ENCODE data around the gene GNAT3.

Gene GNAT3

GRCh38 chr7:80432166-80432565, 79.7 kb downstream of the GNAT3 start:
- no peak overlapping the region for H3K4me3 ChIP-seq
- no peak overlapping the region for H3K27ac ChIP-seq

DNA sequence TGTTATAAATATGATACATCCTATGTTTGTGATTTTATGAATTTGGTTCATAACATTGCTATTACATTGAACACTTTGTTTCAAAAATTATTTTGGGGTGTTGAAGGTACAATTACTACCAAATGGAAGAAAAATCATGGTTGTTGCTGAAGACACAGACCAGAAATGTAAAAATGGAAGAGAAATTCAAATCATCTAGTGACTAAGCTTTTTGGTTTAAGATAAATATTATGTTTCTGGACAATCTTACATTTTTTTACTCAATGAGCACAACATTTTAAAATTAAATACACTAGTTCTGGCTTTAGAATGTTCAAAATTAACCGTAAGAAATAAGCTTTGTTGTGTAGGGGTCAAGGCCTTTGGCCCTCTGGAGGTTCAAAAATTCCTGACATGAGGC, 82.7 kb downstream of the GNAT3 start:
- Histone ChIP-seq H3K27ac (no peak overlapping the region), H3K4me3 (no peak overlapping the region)

GRCh38 chr7:80428161-80429054, 83.5 kb downstream of the GNAT3 start:
- Histone ChIP-seq H3K4me3 (no peak overlapping the region), H3K27ac (no peak overlapping the region)

DNA sequence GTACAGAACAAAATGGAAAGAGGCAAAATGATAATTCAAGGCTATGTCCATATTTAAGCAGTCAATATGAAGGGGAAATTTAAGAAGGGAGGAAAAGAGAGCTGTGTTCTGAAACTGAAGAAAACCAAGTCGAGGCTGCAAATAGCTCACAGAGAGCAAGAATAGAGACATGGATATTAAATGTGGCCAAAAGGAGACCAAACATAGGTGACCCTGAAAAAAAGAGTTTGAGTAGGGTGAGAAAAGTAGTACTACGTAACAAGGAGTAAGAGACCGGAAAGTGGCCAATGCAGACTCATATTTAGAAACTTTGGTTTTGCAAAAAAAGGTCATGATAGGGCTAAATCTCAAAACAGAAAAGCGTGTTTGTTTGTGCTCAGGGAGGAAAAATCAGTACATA, 84.6 kb downstream of the GNAT3 start:
- Histone ChIP-seq H3K27ac (no peak overlapping the region), H3K4me3 (no peak overlapping the region)

DNA sequence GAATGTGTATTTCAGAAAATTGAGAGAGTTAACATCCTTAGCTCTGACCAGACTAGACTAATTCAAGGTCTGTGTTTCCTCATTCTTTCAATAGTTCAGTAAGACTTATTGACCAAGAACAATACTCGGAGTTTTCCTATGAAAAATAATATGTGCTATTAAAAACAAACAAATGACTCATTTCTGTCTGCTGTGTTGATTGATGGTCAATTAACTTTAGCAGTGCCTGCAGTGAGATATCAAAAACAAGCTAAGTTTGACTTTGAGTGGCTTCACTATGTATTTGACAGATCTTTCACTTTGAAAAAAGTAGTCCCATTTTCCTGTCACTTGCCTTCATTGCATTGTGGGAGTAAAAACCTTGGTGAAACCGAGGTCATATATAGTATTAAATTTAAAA, 91.0 kb downstream of the GNAT3 start:
- H3K4me3 ChIP-seq: no peak overlapping the region
- H3K27ac ChIP-seq: no peak overlapping the region

GRCh38 chr7:80417211-80417793, 94.6 kb downstream of the GNAT3 start:
- Histone ChIP-seq H3K27ac (no peak overlapping the region), H3K4me3 (no peak overlapping the region)

DNA sequence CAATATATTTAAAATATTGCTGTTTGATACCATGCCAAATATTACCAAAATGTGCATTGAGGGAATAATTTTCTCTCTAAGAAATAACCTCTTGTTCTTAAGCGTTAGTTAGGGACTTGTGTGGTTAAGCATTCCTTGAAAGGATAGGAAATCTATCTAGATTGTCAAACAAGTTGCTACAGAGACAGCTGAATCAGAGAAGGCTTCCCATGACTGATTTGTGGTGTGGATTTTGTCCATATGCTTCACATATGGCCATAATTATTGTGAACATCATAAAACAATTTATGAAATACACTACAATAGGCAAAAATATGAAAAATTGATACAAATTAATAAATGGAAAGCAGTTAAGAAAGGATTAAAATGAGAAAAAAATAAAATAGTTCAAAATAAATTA, 96.3 kb downstream of the GNAT3 start:
- H3K4me3 ChIP-seq: no peak overlapping the region
- no peak overlapping the region for H3K27ac ChIP-seq

- H3K4me3 ChIP-seq: no peak overlapping the region
- H3K27ac ChIP-seq: no peak overlapping the region
Observed at GRCh38 chr7:80415114-80415513, 96.8 kb downstream of the GNAT3 start.

GRCh38 chr7:80414331-80414730, 97.5 kb downstream of the GNAT3 start:
- Histone ChIP-seq H3K27ac (no peak overlapping the region), H3K4me3 (no peak overlapping the region)

- no peak overlapping the region for H3K27ac ChIP-seq
- no peak overlapping the region for H3K4me3 ChIP-seq
Observed at GRCh38 chr7:80413383-80413945, 98.4 kb downstream of the GNAT3 start.

DNA sequence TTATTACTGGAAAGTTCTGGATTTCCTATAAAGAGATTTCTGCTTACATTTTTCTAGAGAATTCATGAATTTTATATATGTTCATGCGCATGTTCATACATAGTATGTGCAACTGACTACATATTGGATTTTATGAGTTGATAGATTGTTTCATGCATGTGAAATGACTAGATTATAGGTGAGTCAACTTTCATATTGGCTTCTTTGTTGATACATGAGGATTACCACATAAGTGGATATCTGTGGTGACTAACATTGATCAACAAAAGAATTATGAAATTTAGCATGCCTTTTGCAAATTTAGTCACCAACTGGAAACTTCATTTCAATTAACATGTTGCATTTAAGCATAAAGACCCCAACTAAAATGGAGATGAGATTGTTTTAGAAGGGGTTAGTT, 99.0 kb downstream of the GNAT3 start:
- Histone ChIP-seq H3K4me3 (no peak overlapping the region), H3K27ac (no peak overlapping the region)

GRCh38 chr7:80411621-80412020, 100.2 kb downstream of the GNAT3 start:
- H3K27ac ChIP-seq: no peak overlapping the region
- H3K4me3 ChIP-seq: no peak overlapping the region

DNA sequence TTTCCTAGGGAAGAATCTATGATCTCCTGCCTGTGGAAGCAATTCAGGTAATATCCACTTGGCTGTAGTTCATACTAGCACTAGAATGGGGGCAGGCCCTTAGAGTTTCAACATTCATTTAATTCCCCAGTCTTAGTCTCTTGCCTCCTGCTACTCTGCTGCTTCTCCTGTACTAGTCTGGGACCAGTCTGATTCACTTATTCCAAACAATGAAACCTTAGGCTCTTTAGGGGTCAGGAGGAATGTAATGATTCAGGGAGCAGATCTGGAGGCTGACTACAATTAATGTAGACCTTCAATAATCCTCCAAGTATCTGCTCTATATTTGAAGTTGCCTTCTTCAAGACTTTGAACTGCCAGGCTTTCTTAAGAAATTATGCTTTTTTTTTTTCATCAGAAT, 101.8 kb downstream of the GNAT3 start:
- Histone ChIP-seq H3K27ac (no peak overlapping the region), H3K4me3 (no peak overlapping the region)

Data from skin epidermis (tissue), 12 donors.